HepG2 (cell line): ENCODE results near the gene DNM3. TPM values are rescaled to one million over a fixed set of nuclear protein-coding genes. Genes with fewer than 3 reads are reported as not detected.

Experiments used
- ARID3A ChIP-seq: IDR thresholded peaks from 2 replicates; pipeline ENCODE4 v1.6.1; 2012; ENCODE audit warnings: low read depth, low read length, improper control_type of control experiment
- GLI4 ChIP-seq: sonication (generic); formaldehyde crosslinking; IDR thresholded peaks from 2 replicates; pipeline ENCODE4 v1.5.1; 2020; ENCODE audit warnings: missing genetic modification reagents, mild to moderate bottlenecking, moderate library complexity, borderline replicate concordance
- GPBP1L1 ChIP-seq: sonication (generic); formaldehyde crosslinking; IDR thresholded peaks from 2 replicates; pipeline ENCODE4 v1.5.0; 2020; ENCODE audit warnings: mild to moderate bottlenecking, missing genetic modification reagents
- SRSF4 ChIP-seq: fragments of 200-400 bp; formaldehyde crosslinking; IDR thresholded peaks from one replicate; pipeline ENCODE4 v1.6.1; 2018; ENCODE audit warnings: mild to moderate bottlenecking, low read depth, low read length, moderate library complexity; ENCODE audit not compliant: poor library complexity, severe bottlenecking
- ZBTB39 ChIP-seq: sonication (generic); formaldehyde crosslinking; IDR thresholded peaks from 2 replicates; pipeline ENCODE4 v1.5.0; 2020; ENCODE audit warnings: missing genetic modification reagents
- ZNF232 ChIP-seq: sonication (generic); formaldehyde crosslinking; IDR thresholded peaks from 2 replicates; pipeline ENCODE4 v1.4.0; 2020; ENCODE audit warnings: missing genetic modification reagents, borderline replicate concordance
- ZNF501 ChIP-seq: sonication (generic); formaldehyde crosslinking; IDR thresholded peaks from 2 replicates; pipeline ENCODE4 v1.5.1; 2020; ENCODE audit warnings: mild to moderate bottlenecking, moderate library complexity, missing genetic modification reagents
- ZNF672 ChIP-seq: sonication (generic); formaldehyde crosslinking; IDR thresholded peaks from 2 replicates; pipeline ENCODE4 v1.8.1; 2022; ENCODE audit warnings: missing genetic modification reagents
- polyA plus RNA-seq, 8 experiments: library from polyadenylated mRNA; depleted of rRNA in 3 of 8; stranded (reverse) in 7 of 8; unstranded in 1 of 8; fragments of >200 nt; fragmentation: Illumina TruSeq in 4 of 8; extraction: Trizol in 4 of 8; gene quantifications; 2 replicates each; pipeline versions ENCODE4 v1.2.1 to v1.2.3, GENCODE V29; 2011 to 2016; ENCODE audit warnings: low read depth in 4 of 8, missing spikeins in 1 of 8, mixed read lengths in 1 of 8; ENCODE audit not compliant: insufficient read depth in 1 of 8
- total RNA-seq, 5 experiments: library from RNA; depleted of rRNA; stranded (reverse); fragments of >200 nt; fragmentation: Illumina TruSeq; extraction: Trizol; gene quantifications; 2 replicates each; pipeline ENCODE4 v1.2.3, GENCODE V29; 2016; ENCODE audit warnings: low read depth in 1 of 5
- TF ChIP-seq, protein P1 (sequence below): sonication (generic); formaldehyde crosslinking; IDR thresholded peaks from 2 replicates; pipeline ENCODE4 v1.5.0; 2020; ENCODE audit warnings: missing genetic modification reagents

Gene DNM3
- total and polyA plus RNA-seq, 2 of the 13 experiments (the other 11 are each of a cell fraction or from before 2014, with no cell fraction given), result 0.05 TPM; not detected in 1

DNA sequence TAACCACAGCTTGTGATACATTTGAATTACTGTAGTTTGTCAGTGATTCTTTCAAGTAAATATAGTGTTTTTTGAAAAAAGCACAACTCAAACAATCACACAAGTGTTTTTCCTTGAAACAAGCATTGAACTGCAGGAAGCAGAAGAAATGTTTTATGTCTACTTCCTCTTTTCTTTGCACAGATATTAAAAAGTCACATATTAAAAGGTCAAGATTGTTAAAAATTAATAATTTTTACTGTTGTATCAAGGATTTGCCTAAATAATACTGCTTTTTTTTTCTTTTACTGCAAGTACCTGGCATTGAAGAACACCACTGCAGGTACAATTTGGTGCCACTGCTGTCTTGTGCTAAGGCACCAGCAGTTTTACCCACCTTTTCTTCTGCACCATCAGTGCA is 365.0 kb downstream of the DNM3 start (continued):
- TF ChIP-seq ZNF232 (CRISPR knock-in tag) (no peak), GLI4 (CRISPR knock-in tag) (no peak), SRSF4 (no peak), ARID3A (no peak), GPBP1L1 (CRISPR knock-in tag) (no peak), ZNF501 (no peak), ZNF672 (CRISPR knock-in tag) (no peak), ZBTB39 (CRISPR knock-in tag) (no peak)
- TF ChIP-seq, protein P1, sequence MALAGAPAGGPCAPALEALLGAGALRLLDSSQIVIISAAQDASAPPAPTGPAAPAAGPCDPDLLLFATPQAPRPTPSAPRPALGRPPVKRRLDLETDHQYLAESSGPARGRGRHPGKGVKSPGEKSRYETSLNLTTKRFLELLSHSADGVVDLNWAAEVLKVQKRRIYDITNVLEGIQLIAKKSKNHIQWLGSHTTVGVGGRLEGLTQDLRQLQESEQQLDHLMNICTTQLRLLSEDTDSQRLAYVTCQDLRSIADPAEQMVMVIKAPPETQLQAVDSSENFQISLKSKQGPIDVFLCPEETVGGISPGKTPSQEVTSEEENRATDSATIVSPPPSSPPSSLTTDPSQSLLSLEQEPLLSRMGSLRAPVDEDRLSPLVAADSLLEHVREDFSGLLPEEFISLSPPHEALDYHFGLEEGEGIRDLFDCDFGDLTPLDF (CRISPR knock-in tag), result no peak
